HepG2 (cell line): ENCODE results near the gene RFX6. TPM values are rescaled to one million over a fixed set of nuclear protein-coding genes. Genes with fewer than 3 reads are reported as not detected.
A peak's percentile ranks its signal among the peaks of the same experiment; 100 is the strongest.

Experiments used
- AHDC1 ChIP-seq: sonication (generic); formaldehyde crosslinking; IDR thresholded peaks from 2 replicates; pipeline ENCODE4 v1.5.1; 2020; ENCODE audit warnings: mild to moderate bottlenecking, missing genetic modification reagents, borderline replicate concordance
- ARID3A ChIP-seq: IDR thresholded peaks from 2 replicates; pipeline ENCODE4 v1.6.1; 2012; ENCODE audit warnings: low read depth, low read length, improper control_type of control experiment
- ATF7-NPFF ChIP-seq: sonication (generic); formaldehyde crosslinking; IDR thresholded peaks from 2 replicates; pipeline ENCODE4 v1.8.1; 2023; ENCODE audit warnings: mild to moderate bottlenecking, low read depth, missing genetic modification reagents, moderate library complexity
- BRD4 ChIP-seq: sonication (generic); formaldehyde crosslinking; IDR thresholded peaks from 2 replicates; pipeline ENCODE4 v1.4.0; 2020; ENCODE audit warnings: missing genetic modification reagents
- GMEB2 ChIP-seq: IDR thresholded peaks from 2 replicates; pipeline ENCODE4 v1.6.1; 2016; ENCODE audit warnings: missing biosample characterization, missing genetic modification reagents, low read depth
- NBN ChIP-seq: fragments of 450-650 bp; conservative IDR thresholded peaks from 2 replicates; pipeline ENCODE4 v1.6.1; 2017
- NCOA1 ChIP-seq: sonication (generic); formaldehyde crosslinking; IDR thresholded peaks from 2 replicates; pipeline ENCODE4 v1.9.0; 2021; ENCODE audit warnings: missing genetic modification reagents
- NR2F6 ChIP-seq, 2 experiments: IDR thresholded peaks; 2 replicates each; pipeline ENCODE4 v1.6.1; 2016; ENCODE audit warnings: antibody characterized with exemption in 1 of 2, mild to moderate bottlenecking in 1 of 2
- TBL1XR1 ChIP-seq: fragments of 150-350 bp; IDR thresholded peaks from 2 replicates; pipeline ENCODE4 v1.6.1; 2014; ENCODE audit warnings: borderline replicate concordance, low read length; ENCODE audit not compliant: partially characterized antibody
- ZBED4 ChIP-seq: sonication (generic); formaldehyde crosslinking; IDR thresholded peaks from 2 replicates; pipeline ENCODE4 v1.4.0; 2020; ENCODE audit warnings: missing genetic modification reagents, borderline replicate concordance
- ZBTB37 ChIP-seq: sonication (generic); formaldehyde crosslinking; IDR thresholded peaks from 2 replicates; pipeline ENCODE4 v1.4.0; 2020; ENCODE audit warnings: mild to moderate bottlenecking, missing genetic modification reagents
- ZNF264 ChIP-seq: sonication (generic); formaldehyde crosslinking; IDR thresholded peaks from 2 replicates; pipeline ENCODE4 v1.4.0; 2020; ENCODE audit warnings: missing genetic modification reagents
- ZNF274 ChIP-seq: sonication (generic); formaldehyde crosslinking; IDR thresholded peaks from 2 replicates; pipeline ENCODE4 v1.5.1; 2020; ENCODE audit warnings: mild to moderate bottlenecking, missing genetic modification reagents
- polyA plus RNA-seq, 8 experiments: library from polyadenylated mRNA; depleted of rRNA in 3 of 8; stranded (reverse) in 7 of 8; unstranded in 1 of 8; fragments of >200 nt; fragmentation: Illumina TruSeq in 4 of 8; extraction: Trizol in 4 of 8; gene quantifications; 2 replicates each; pipeline versions ENCODE4 v1.2.1 to v1.2.3, GENCODE V29; 2011 to 2016; ENCODE audit warnings: low read depth in 4 of 8, missing spikeins in 1 of 8, mixed read lengths in 1 of 8; ENCODE audit not compliant: insufficient read depth in 1 of 8
- total RNA-seq, 5 experiments: library from RNA; depleted of rRNA; stranded (reverse); fragments of >200 nt; fragmentation: Illumina TruSeq; extraction: Trizol; gene quantifications; 2 replicates each; pipeline ENCODE4 v1.2.3, GENCODE V29; 2016; ENCODE audit warnings: low read depth in 1 of 5

The RFX6 gene
- total and polyA plus RNA-seq, 2 of the 13 experiments (the other 11 are each of a cell fraction or from before 2014, with no cell fraction given), result 0.04 TPM; not detected in 1

- TF ChIP-seq AHDC1 (CRISPR knock-in tag) (peak; percentile 93; the same call in 1 of the 2 replicates), TBL1XR1 (no peak), ZBED4 (CRISPR knock-in tag) (0 out of 2 replicates have a peak, but pooled peaks have one; percentile 51), ZNF264 (CRISPR knock-in tag) (0 out of 2 replicates have a peak, but pooled peaks have one; percentile 56), ZNF274 (no peak), GMEB2 (no peak), ZBTB37 (no peak), BRD4 (CRISPR knock-in tag) (no peak), NR2F6 (IDR thresholded peaks at IDR 0.05) (peak; percentile 77; the same call in 1 of the 2 replicates), NR2F6 (CRISPR knock-in tag; IDR thresholded peaks at IDR 0.05) (peak; percentile 68; the same call in 1 of the 2 replicates), NBN (no peak), NCOA1 (CRISPR knock-in tag) (no peak), ARID3A (peak; percentile 45; the same call in 1 of the 2 replicates), ATF7-NPFF (CRISPR knock-in tag) (no peak)
These were observed 71.7 kb downstream of the RFX6 start (continued) for GRCh38 chr6:116948533-116949304.
